Stimulated activated CD4-positive, alpha-beta T cell treated with anti-CD3 and anti-CD28 coated beads, TNF-alpha, amount 100 ng/mL, for 4 hours (primary cell): ENCODE measurements around the gene ABO.
"Not testable (repeated sequence)": the region's sequence is repeated elsewhere in the genome, so short reads cannot be mapped to it uniquely, and the experiment has no call there.

Experiments used
- DNase-seq, 3 experiments: peaks; one replicate each; pipeline ENCODE4 v3.0.0-alpha.2; 2020; ENCODE audit warnings: low read depth in 3 of 3

Gene ABO

DNA sequence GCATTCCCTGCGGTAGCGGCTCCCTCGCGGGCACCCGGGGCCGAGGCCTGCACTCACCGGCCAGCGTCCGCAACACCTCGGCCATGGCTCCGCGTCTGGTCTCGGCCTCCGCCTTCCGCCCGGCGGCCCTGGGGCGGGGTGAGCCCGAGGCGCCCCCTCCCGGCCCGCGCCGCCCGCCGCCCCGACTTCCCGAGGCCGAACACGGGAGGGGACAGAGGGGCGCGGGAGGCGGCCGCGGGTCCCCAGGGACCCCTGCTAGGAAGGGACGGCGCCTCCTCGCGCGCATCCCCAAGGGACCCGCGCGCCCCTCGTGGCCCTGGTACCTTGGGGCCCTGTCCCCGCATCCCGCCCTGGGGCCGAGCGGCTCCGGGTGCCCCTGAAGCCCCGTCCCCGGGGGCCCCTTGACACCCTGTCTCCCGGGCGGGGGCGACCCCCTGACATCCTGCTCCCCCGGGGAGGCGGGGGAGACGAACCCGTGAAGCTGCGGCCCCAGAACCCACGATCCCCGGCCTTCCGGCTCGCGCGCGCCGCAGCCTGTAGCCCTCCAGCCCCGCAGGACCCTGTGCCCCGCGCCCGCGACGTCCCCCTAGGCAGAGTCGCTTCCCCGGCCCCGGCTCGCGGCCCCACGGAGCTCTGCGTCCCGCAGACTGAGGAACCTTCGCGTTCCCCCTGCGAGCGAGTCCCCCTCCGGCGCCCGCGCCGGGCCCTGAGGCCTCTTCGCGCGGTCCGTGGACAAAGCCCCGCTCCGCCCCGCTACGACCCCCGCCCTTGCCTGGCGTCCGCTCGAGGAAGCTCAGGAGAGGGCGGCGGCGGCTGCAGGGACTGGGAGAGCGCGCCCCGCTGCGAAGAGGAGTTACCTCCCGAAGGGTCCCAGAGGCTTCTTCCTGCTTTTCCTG, at the start of gene ABO:
TSS of gene ABO (minus strand) at position 97 of the 896 bp plus-strand sequence.
- DNase-seq: no peak

DNA sequence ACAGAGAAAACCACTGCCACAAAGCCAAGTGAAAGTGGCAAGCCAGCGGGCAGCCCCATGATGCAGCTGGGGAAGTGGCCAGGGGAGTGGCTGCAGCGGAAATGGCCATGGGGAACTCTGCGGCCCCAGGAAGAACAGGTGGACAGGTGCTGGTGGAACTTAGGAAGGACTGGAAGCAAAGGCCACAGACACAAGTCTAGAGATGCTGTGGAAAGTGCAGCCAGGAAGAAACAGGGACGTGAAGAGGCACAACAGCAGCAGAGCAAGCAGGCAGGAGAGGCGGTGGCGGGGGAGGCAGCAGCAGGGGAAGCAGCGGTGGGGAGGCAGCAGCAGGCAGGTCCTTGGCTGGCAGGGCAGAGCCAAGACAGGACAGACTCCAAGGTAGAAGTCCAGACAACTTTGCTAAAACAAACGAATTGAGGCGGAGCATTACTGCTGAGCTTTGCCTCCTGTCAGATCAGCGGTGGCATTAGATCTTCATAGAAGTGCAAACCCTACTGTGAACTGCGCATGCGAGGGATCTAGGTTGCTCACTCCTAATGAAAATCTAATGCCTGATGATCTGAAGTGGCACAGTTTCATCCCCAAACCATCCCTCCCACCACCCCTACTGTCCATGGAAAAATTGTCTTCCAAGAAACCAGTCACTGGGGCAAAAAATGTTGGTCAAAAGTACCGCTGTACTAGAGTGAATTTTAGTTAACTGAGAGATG, 49.1 kb upstream of the ABO start:
- DNase-seq: no peak

GRCh38 chr9:133323211-133323610, 48.2 kb upstream of the ABO start:
- DNase-seq: no peak

- DNase-seq: no peak
These were observed 47.7 kb upstream of the ABO start for GRCh38 chr9:133322701-133323100.

- no peak for DNase-seq
These were observed 46.5 kb upstream of the ABO start for GRCh38 chr9:133321411-133321935.

- DNase-seq: no peak
These were observed 45.5 kb upstream of the ABO start for GRCh38 chr9:133320421-133320881.

GRCh38 chr9:133317551-133317950, 42.5 kb upstream of the ABO start:
- DNase-seq: not testable (repeated sequence)

DNA sequence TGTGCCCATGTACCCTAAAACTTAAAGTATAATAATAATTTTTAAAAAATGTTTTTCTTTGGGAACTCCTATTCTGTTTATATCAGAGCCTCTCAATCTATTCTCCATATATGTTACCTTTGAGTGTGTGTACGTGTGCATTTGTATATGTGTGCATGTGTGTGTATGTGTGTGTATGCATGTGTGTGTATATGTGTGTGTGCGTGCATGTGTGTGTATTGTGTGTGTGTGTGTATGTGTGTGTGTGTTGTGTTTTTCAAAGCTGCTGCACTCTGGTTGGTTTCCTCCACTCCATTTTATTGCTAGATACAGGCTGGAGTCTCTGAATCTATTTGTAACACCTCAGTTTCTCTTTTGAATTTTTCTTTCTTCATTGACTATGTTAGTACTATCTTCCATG, 41.0 kb upstream of the ABO start:
- DNase-seq: no peak

GRCh38 chr9:133309608-133310007, 34.6 kb upstream of the ABO start:
- no peak for DNase-seq

- no peak for DNase-seq
These were observed 32.3 kb upstream of the ABO start for GRCh38 chr9:133307301-133307700.

- DNase-seq: no peak
These were observed 31.5 kb upstream of the ABO start for GRCh38 chr9:133306242-133307204.

DNA sequence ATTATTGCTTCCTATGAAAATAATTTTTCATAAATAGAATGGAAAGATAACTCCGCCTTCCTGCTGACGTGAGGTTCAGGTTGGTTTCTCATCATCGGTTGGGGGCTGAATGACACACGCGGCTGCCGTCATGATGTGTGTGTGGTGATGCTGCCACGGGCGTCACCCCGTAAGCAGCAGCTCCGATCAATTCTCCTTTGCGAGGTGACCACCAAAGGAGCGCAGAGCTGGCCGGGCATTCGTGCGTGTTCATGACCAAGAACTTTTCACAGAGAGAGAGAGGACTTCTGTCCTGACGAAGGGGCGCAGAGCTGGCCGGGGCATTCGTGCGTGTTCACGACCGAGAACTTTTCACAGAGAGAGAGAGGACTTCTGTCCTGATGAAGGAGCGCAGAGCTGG, 30.7 kb upstream of the ABO start:
- no peak for DNase-seq

DNA sequence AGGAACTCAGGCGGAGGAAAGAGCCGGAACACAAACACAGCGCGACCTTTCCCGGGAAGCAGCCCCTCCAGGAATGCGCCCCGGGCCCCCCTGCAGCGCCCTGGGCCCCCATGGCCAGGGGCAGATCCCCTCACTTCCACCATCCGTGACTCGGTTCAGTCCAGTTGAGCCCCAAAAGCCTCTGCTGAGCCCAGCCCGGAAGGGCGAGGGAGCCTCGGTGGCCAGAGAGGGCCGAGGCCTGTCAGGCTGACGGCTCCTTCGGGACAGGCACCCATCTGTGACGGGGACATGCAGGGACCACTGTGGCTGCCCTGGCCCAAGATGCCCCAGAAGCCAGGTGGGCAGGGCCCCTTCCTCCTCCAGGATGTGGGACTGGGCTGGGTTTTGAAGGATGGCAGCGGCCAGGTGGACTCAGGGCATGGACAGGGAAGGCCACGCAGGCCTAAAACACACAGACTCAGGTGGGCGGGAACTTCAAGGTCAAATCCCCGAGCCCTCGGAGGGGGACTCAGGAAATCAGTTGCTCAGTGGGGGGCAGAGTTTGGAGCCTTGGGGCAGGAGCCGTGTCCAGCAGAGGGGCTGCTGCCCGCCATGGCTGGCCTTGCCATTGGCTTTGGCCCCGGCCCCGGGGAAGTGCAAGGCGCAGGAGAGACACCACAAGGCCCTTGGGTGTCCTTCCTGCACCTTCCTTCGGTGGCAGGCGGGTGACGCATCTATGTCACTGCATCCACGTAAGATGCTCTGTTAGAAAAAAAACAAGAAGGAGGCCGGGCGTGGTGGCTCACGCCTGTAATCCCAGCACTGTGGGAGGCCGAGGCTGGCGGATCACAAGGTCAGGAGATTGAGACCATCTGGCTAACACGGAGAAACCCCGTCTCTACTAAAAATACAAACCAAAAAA, 29.7 kb upstream of the ABO start:
- DNase-seq: no peak

GRCh38 chr9:133304158-133304470, 29.1 kb upstream of the ABO start:
- DNase-seq: no peak

GRCh38 chr9:133303266-133304157, 28.5 kb upstream of the ABO start:
- no peak for DNase-seq

GRCh38 chr9:133301253-133302230, 26.5 kb upstream of the ABO start:
- DNase-seq: no peak

- DNase-seq: not testable (repeated sequence)
These were observed 25.0 kb upstream of the ABO start for GRCh38 chr9:133299996-133300395.

DNA sequence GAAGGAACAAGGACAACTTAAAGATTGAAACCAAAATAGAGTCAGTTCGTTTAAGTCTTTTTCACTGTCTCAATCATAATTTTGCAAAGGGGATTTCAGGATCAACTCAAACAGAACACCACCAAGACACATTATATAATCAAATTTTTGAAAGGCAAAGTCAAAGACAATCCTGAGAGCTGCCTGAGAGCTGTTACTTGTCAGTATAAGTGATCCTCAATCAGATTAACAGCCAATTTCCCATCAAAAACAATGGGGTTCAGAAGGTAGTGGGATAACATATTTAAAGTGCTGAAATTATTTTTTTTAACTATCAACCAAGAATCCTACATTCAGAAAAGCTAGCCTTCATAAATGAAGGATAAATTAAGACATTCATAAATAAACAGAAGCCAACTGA, 19.3 kb upstream of the ABO start:
- DNase-seq: no peak
